K562 (cell line): ENCODE results near the gene PCP2. TPM values are rescaled to one million over a fixed set of nuclear protein-coding genes. Genes with fewer than 3 reads are reported as not detected.
A peak's percentile ranks its signal among the peaks of the same experiment; 100 is the strongest.

Experiments
- CBX3 ChIP-seq, 2 experiments: IDR thresholded peaks; 1 replicate in 1 of 2; 2 replicates in 1 of 2; pipeline ENCODE4 v1.6.1; 2012; ENCODE audit warnings: inconsistent platforms in 2 of 2, low read length in 2 of 2, borderline replicate concordance in 1 of 2, control low read depth in 1 of 2
- HDAC3 ChIP-seq: fragments of 450-650 bp; IDR thresholded peaks from 2 replicates; pipeline ENCODE4 v1.6.1; 2018; ENCODE audit warnings: borderline replicate concordance, mild to moderate bottlenecking, moderate library complexity; ENCODE audit not compliant: partially characterized antibody
- NUFIP1 ChIP-seq: fragments of 450-650 bp; IDR thresholded peaks from 2 replicates; pipeline ENCODE4 v1.6.1; 2018; ENCODE audit not compliant: partially characterized antibody
- RFX1 ChIP-seq: fragments of 450-650 bp; IDR thresholded peaks from 2 replicates; pipeline ENCODE4 v1.6.1; 2016; ENCODE audit warnings: mild to moderate bottlenecking, moderate library complexity
- RHOXF2B ChIP-seq: fragments of 250-450 bp; sonication (Bioruptor Pico); conservative IDR thresholded peaks from 2 replicates; pipeline ENCODE4 v1.5.1; 2021
- SRSF9 ChIP-seq: fragments of 200-400 bp; formaldehyde crosslinking; IDR thresholded peaks from 2 replicates; pipeline ENCODE4 v1.6.1; 2017; ENCODE audit warnings: low read depth, low read length, borderline replicate concordance
- TFAM ChIP-seq: fragments of 250-450 bp; sonication (Bioruptor Pico); conservative IDR thresholded peaks from 2 replicates; pipeline ENCODE4 v1.5.0; 2021; ENCODE audit warnings: mild to moderate bottlenecking, moderate library complexity
- ZC3H11A ChIP-seq: IDR thresholded peaks from 2 replicates; pipeline ENCODE4 v1.6.1; 2012; ENCODE audit warnings: low read depth, low read length, improper control_type of control experiment
- ZNF407 ChIP-seq: fragments of 450-650 bp; IDR thresholded peaks from 2 replicates; pipeline ENCODE4 v1.6.1; 2016; ENCODE audit warnings: low read depth
- ZSCAN29 ChIP-seq: fragments of 450-650 bp; IDR thresholded peaks from 2 replicates; pipeline ENCODE4 v1.6.1; 2017
- polyA plus RNA-seq, 8 experiments: library from polyadenylated mRNA; depleted of rRNA in 4 of 8; stranded (reverse) in 5 of 8; unstranded in 3 of 8; fragments of >200 nt; fragmentation: Nextera tagmentation in 2 of 8; fragmentation: Illumina TruSeq in 1 of 8; extraction: Ambion mirVana in 2 of 8; extraction: Trizol in 1 of 8; gene quantifications; 2 replicates each; pipeline versions ENCODE4 v1.2.1 to v1.2.3, GENCODE V29; 2011 to 2014; ENCODE audit warnings: inconsistent platforms in 1 of 8, missing spikeins in 1 of 8
- total RNA-seq, 7 experiments: library from RNA; depleted of rRNA in 6 of 7; stranded (reverse); fragments of >200 nt in 6 of 7; fragmentation: Illumina TruSeq in 2 of 7; extraction: Trizol in 2 of 7; gene quantifications; 2 replicates each; pipeline versions ENCODE4 v1.2.1 to v1.2.3, GENCODE V29; 2011 to 2021; ENCODE audit warnings: low replicate concordance in 1 of 7
- TF ChIP-seq, protein P1 (sequence below): fragments of 450-650 bp; IDR thresholded peaks from 2 replicates; pipeline ENCODE4 v1.7.1; 2018; ENCODE audit warnings: mild to moderate bottlenecking, low read depth; ENCODE audit not compliant: partially characterized antibody
- TF ChIP-seq, protein P2 (sequence below): fragments of 250-450 bp; sonication (Bioruptor Pico); IDR thresholded peaks from 2 replicates; pipeline ENCODE4 v1.5.0; 2021; ENCODE audit warnings: mild to moderate bottlenecking, borderline replicate concordance

Gene PCP2
- total and polyA plus RNA-seq, 9 of the 15 experiments (the other 6 are each of a cell fraction or from before 2014, with no cell fraction given) = 0.17 to 1.3 (median 0.49) TPM; not detected in 3

- TF ChIP-seq, protein P1, sequence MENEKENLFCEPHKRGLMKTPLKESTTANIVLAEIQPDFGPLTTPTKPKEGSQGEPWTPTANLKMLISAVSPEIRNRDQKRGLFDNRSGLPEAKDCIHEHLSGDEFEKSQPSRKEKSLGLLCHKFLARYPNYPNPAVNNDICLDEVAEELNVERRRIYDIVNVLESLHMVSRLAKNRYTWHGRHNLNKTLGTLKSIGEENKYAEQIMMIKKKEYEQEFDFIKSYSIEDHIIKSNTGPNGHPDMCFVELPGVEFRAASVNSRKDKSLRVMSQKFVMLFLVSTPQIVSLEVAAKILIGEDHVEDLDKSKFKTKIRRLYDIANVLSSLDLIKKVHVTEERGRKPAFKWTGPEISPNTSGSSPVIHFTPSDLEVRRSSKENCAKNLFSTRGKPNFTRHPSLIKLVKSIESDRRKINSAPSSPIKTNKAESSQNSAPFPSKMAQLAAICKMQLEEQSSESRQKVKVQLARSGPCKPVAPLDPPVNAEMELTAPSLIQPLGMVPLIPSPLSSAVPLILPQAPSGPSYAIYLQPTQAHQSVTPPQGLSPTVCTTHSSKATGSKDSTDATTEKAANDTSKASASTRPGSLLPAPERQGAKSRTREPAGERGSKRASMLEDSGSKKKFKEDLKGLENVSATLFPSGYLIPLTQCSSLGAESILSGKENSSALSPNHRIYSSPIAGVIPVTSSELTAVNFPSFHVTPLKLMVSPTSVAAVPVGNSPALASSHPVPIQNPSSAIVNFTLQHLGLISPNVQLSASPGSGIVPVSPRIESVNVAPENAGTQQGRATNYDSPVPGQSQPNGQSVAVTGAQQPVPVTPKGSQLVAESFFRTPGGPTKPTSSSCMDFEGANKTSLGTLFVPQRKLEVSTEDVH = peak; percentile 71
- no peak for TF ChIP-seq SRSF9
- TF ChIP-seq ZNF407 = no peak
- TF ChIP-seq, protein P2, sequence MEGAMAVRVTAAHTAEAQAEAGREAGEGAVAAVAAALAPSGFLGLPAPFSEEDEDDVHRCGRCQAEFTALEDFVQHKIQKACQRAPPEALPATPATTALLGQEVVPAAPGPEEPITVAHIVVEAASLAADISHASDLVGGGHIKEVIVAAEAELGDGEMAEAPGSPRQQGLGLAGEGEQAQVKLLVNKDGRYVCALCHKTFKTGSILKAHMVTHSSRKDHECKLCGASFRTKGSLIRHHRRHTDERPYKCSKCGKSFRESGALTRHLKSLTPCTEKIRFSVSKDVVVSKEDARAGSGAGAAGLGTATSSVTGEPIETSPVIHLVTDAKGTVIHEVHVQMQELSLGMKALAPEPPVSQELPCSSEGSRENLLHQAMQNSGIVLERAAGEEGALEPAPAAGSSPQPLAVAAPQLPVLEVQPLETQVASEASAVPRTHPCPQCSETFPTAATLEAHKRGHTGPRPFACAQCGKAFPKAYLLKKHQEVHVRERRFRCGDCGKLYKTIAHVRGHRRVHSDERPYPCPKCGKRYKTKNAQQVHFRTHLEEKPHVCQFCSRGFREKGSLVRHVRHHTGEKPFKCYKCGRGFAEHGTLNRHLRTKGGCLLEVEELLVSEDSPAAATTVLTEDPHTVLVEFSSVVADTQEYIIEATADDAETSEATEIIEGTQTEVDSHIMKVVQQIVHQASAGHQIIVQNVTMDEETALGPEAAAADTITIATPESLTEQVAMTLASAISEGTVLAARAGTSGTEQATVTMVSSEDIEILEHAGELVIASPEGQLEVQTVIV (CRISPR knock-in tag) = no peak
- TF ChIP-seq ZC3H11A = no peak
- TF ChIP-seq RHOXF2B (CRISPR knock-in tag) = no peak
- TF ChIP-seq TFAM (CRISPR knock-in tag) = no peak
- peak; percentile 89 for TF ChIP-seq HDAC3
- TF ChIP-seq ZSCAN29 = peak; percentile 94
- TF ChIP-seq CBX3 (IDR thresholded peaks at IDR 0.05; ENCODE audit: borderline replicate concordance in 1 of 2, low read length in 2 of 2) = no peak; a peak in 1 of 3 replicates
- TF ChIP-seq RFX1 = no peak
- TF ChIP-seq NUFIP1 = no peak
Observed at GRCh38 chr19:7652061-7652641, 18.6 kb upstream of the PCP2 start (continued).
